HG03571 (cell line): ENCODE results near the gene SYTL2.
"Not testable (repeated sequence)": the region's sequence is repeated elsewhere in the genome, so short reads cannot be mapped to it uniquely, and the experiment has no call there.

Experiments
- ATAC-seq: cut with Tn5 transposase; IDR thresholded peaks from one replicate; pipeline ENCODE4 v1.9.1; 2021; ENCODE audit not compliant: unreplicated experiment

SYTL2 gene

DNA sequence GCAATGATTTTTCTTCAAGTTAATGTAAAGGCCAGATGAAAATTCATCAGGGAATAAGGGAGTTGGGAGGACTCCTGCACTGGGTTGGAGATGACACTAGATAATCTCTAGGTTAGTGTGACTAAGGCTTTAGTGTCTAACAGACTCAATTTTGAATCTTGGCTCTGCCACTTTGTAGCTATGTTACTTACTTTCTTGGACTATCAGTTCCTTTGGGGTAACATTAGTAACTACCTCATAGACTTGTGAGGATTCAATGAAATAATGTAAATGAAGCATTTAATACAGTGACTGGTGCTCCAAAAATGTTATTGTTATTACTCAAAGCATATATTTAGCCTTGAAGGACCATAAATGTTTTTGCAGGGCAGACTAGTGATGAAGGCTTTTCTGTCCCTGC lies 115.4 kb downstream of the SYTL2 start:
- no peak for ATAC-seq

GRCh38 chr11:85694385-85694980 lies 116.5 kb downstream of the SYTL2 start:
- no peak for ATAC-seq

- no peak for ATAC-seq
Observed at GRCh38 chr11:85685820-85686459, 125.0 kb downstream of the SYTL2 start, which contains the start of gene CCDC89. Gene CCDC89 (minus strand): TSS chr11:85686195. CDS start chr11:85686130, 65 bp downstream.

DNA sequence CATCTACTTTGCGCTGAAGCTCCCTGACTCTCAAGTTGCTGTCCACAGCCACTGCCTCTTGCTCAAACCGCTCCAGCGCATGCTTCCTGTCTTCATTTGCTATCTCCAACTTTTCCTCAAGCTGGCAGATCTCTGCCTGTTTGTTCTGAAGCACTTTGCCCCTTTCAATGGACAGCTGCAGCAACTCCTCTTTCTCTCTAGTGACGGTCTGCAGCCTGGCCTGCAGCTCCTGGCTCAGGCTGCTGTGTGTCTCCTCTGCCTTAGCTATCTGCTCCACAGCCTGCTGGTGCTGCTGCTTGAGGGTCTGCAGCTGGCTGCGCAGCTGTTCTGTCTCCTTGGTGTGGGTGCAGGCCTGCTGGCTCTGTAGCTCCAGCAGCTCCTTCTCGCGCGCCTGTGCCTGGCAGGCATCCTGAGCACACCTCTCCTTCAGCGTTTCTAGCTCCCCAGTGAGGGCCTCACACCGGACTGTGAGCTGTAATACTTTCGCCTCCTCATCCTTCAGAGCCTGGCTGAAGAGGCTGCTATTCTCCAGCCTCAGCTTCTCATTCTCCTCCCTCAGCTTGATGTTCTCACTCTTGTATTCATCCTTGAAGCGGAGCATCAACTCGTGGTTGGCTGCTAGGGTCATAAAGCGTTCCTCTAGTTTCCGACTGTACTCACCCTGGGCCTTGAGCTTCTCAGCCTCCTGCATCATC lies 125.7 kb downstream of the SYTL2 start:
- no peak for ATAC-seq

DNA sequence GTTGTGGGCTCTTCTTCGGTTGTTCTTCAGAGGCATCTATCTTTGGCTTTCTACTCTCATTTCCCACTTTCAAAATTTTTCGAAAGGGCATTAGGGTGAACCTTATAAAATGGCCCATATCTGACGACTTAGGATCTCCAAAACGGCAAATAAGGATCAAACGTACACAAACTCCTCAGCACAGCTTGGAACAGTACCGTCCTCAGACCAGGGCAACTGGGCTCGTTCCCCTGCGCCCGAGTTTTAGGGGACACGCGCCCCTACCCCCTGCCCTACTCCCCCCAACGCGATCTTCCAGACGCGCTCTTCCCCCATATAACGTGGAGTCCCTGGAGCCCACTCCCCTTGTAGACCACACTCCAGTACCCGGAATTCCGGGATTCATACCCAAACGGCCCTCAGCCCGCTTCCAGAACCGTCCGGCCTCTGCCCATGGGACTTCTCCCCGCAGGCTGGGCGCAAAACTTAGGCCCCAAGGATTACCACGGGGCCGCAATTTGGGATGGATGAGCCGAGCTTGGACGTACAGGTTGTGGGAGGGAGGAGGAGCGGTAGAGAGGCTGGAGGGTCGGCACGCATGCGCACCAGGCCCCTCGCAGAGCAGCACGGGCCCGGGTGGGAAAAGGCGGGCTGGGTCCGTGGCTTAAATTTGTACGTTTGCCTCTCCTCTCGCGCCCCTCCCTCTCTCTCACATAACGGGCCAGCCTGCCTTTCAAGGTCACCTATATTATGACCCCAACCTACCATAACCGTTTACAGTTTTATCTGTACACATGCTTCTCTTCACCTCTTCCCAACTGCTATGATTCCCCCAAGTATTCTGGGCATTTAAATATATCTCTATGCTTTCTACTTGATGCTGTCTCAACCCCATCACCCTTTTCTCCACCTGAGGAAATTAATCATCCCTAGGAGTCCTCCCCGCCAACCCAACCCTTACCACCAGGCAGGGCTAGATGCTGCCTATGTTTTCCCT lies 128.3 kb downstream of the SYTL2 start:
- peak; percentile 81 for ATAC-seq

- no peak for ATAC-seq
Observed at GRCh38 chr11:85680897-85681296, 130.0 kb downstream of the SYTL2 start.

DNA sequence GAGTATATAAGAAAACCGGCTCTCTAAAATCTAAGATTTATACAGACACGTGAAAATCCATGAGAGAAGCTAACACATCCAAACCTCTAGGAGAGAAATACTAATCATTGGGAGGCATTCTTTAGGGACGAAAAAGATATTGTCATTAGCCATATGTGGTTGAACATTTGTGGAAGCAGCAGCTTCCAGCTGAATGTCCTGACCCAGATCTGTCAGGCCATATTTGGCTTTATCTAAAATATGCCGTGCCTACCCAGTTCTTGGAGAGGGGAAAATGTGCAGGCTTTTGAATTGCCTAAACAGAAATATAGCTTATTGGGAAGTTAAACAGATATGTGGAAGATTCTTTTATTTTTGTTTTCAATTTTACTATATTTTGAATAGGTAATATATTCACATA lies 131.4 kb downstream of the SYTL2 start:
- ATAC-seq, result no peak

- ATAC-seq, result no peak
Observed at GRCh38 chr11:85673393-85673792, 137.5 kb downstream of the SYTL2 start.

- no peak for ATAC-seq
Observed at GRCh38 chr11:85672105-85672902, 138.6 kb downstream of the SYTL2 start.

- ATAC-seq, result not testable (repeated sequence)
Observed at GRCh38 chr11:85670949-85671663, 139.8 kb downstream of the SYTL2 start.

DNA sequence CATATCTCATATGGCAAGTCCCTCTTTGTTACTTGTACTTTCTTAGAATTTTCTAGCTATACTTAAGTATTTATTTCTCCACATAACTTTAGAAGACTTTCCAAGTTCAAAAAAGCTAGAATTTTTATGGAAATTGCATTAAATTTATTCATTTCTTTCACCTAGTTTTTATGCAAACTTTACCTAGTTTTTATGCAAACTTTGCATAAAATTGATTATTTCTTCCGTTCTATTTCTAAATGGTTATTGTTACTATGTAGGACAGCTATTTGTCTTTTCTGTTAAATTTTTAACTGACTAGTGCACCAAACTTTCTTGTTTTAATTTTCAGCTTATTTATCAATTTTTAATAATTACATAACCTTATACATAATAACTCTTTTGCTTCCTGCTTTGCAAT lies 142.8 kb downstream of the SYTL2 start:
- ATAC-seq, result no peak

DNA sequence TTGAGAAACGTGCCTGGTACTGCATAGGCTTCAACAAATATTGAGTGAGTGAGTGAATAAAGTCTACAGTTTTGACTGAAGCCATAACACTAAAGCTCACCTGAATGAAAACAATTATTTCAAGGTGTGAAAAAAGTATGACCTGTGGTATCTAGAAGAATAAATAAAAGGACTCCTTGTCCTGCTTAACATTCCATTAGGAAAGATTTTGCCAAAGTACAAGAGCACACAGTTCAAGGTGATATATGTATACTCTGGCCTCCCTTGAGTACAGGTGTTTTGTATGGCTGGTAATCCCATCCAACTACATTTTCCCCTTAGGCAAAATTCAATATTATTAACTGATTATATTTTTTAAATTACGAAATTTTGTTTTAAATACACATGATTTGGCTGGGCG lies 144.3 kb downstream of the SYTL2 start:
- no peak for ATAC-seq

DNA sequence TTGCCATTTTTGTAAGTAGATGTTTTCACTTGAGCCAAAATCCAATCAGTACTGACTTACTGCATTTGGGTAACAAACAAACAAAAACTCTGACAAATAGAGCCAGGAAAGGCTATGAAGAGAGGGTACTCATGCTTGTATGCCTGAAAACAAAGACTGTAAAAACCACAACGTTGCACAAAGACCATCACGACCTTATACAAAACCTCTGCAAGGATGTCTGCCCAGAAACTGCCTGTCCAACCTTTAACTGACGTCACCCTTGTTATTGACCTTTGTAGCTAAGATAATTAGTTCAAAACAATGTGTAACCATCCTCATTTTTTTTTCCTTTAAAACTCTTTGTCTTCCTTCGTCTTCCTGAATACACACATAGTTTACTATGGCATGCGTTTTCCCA lies 145.2 kb downstream of the SYTL2 start:
- no peak for ATAC-seq

GRCh38 chr11:85664615-85665481 lies 146.1 kb downstream of the SYTL2 start, which contains the start of gene CREBZF:
Gene CREBZF (minus strand): TSS chr11:85665129. CDS start chr11:85664875, 254 bp downstream.
- ATAC-seq, result peak; percentile 88

- ATAC-seq, result peak; percentile 65
Observed at GRCh38 chr11:85663753-85664614, 147.0 kb downstream of the SYTL2 start.

DNA sequence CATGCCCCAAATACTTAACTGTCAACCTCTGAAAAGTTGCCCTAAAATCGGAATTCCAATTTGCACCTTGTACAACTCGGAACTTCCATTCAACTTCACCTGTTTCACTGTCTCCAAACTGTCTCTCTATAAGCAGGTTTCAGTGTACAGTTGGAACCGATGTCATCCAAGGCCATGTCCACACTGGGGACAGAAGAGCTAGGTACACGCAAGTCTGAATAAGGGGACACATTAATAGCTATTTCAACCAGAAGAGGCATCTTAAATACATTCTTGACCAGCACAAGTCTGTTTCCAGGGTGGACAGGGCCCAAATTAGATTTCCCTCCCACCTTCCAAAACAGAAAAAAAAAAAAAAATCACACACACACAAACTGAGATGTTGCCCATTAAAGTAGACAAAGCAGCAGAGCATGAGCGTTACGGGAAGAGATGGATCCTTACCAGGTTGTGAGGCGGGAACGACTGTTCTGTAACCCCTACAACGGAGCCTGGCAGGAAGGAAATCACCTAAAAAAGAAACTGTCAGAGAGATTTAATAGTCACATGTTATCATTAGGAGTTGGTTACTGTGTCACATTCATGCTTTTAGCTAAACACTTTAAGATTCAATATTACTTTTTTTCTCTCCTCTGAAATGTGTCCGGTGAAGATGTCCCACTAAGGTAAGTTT lies 147.7 kb downstream of the SYTL2 start:
- no peak for ATAC-seq
